LNCaP clone FGC (cell line): ENCODE measurements around the gene IFI30.
A peak's percentile ranks its signal among the peaks of the same experiment; 100 is the strongest.

ENCODE experiments used
- DNase-seq: peaks from one replicate; pipeline ENCODE4 v3.0.0-alpha.2; 2011; ENCODE audit warnings: low read depth
- H3K4me3 ChIP-seq: 2 replicates; pipeline ENCODE4 v1.5.1; 2011; ENCODE audit warnings: mild to moderate bottlenecking, low read depth, low read length, control low read depth
- TF ChIP-seq, protein P1 (sequence below): IDR thresholded peaks from 2 replicates; pipeline ENCODE4 v1.5.1; 2012; ENCODE audit warnings: mild to moderate bottlenecking; ENCODE audit not compliant: control insufficient read depth, insufficient read depth; ENCODE audit errors: extremely low read depth

Gene IFI30

DNA sequence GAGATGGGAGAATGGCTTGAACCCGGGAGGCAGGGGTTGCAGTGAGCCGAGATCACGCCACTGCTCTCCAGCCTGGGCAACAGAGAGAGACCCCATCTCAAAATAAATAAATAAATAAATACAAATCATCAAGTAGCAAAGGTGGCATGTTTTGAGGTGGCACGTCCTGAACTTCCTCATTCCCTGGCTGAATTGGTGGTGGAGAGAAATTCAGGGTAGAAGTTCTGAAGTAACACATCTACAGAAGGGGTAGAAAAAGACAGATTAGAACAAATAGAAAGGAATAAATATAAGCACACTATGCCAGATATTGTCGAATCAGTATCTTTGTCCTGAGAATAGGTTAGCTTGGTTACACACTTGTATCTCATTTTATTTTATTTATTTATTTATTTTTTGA, 6.3 kb downstream of the IFI30 start:
- no peak overlapping the region for H3K4me3 ChIP-seq
- DNase-seq: no peak
- TF ChIP-seq, protein P1, sequence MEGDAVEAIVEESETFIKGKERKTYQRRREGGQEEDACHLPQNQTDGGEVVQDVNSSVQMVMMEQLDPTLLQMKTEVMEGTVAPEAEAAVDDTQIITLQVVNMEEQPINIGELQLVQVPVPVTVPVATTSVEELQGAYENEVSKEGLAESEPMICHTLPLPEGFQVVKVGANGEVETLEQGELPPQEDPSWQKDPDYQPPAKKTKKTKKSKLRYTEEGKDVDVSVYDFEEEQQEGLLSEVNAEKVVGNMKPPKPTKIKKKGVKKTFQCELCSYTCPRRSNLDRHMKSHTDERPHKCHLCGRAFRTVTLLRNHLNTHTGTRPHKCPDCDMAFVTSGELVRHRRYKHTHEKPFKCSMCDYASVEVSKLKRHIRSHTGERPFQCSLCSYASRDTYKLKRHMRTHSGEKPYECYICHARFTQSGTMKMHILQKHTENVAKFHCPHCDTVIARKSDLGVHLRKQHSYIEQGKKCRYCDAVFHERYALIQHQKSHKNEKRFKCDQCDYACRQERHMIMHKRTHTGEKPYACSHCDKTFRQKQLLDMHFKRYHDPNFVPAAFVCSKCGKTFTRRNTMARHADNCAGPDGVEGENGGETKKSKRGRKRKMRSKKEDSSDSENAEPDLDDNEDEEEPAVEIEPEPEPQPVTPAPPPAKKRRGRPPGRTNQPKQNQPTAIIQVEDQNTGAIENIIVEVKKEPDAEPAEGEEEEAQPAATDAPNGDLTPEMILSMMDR: no peak

DNA sequence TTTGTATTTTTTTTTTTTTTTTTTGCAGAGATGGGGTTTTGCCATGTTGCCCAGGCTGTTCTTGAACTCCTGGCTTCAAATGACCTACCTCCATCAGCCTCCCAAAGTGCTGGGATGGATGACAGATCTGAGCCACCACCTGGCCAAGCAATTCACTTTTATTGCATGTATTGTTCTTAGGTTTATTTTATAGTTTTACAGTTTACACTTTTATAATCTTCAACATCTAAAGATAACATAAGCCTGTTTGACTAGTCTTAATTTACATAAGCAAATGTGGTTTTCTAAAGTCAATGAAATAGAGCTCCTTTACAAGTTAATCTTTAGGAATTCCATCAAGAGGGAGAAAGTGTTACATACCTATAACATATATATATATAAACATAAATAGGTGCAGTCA, 9.9 kb downstream of the IFI30 start:
- TF ChIP-seq, protein P1: no peak
- DNase-seq: peak; percentile 88
- no peak overlapping the region for H3K4me3 ChIP-seq

- H3K4me3 ChIP-seq: no peak overlapping the region
- TF ChIP-seq, protein P1: no peak
- DNase-seq: no peak
Measured at GRCh38 chr19:18185538-18185937, 11.9 kb downstream of the IFI30 start.

- TF ChIP-seq, protein P1: no peak
- DNase-seq: no peak
- no peak overlapping the region for H3K4me3 ChIP-seq
Measured at GRCh38 chr19:18190278-18190677, 16.7 kb downstream of the IFI30 start.

DNA sequence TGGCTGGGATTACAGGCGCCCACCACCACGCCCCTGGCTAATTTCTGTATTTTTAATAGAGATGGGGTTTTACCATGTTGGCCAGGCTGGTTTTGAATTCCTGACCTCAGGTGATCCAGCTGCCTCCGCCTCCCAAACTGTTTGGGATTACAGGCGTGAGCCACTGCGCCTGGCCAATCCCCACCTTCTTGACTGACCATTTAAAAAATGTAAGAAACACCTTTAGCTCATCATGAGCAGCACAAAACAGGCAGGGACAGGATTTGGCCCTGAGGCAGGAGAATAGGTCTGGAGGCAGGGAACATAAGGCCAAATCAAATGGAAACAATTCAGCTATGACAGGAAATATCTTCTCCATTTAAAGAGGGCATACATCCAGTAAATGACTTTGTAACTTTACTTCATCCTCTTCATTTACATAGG, 18.0 kb downstream of the IFI30 start:
- no peak for DNase-seq
- TF ChIP-seq, protein P1: no peak
- H3K4me3 ChIP-seq: peak overlapping the region; percentile 49

- H3K4me3 ChIP-seq: peak within 1 kb of the TSS; percentile 95
- peak; percentile 100 for DNase-seq
- TF ChIP-seq, protein P1: no peak
Measured at GRCh38 chr19:18192673-18193387, 19.2 kb downstream of the IFI30 start, which contains the start of gene MPV17L2. TSS of gene MPV17L2 (plus strand) at chr19:18193218. CDS start at chr19:18193282, 64 bp downstream.
